Fibroblast of pulmonary artery (primary cell): ENCODE data around the gene NXF1.

Experiments
- DNase-seq: peaks from one replicate; pipeline ENCODE4 v3.0.0-alpha.2; 2010; ENCODE audit warnings: low read depth
- H3K4me3 ChIP-seq: replicated peaks from 2 replicates; pipeline ENCODE4 v1.5.1; 2011; ENCODE audit warnings: low read depth, mild to moderate bottlenecking, control low read depth, low read length, moderate library complexity
- TF ChIP-seq, protein P1 (sequence below): IDR thresholded peaks from 2 replicates; pipeline ENCODE4 v1.5.1; 2011; ENCODE audit warnings: mild to moderate bottlenecking, control low read depth, low read length, inconsistent platforms; ENCODE audit errors: missing control alignments

The NXF1 gene

DNA sequence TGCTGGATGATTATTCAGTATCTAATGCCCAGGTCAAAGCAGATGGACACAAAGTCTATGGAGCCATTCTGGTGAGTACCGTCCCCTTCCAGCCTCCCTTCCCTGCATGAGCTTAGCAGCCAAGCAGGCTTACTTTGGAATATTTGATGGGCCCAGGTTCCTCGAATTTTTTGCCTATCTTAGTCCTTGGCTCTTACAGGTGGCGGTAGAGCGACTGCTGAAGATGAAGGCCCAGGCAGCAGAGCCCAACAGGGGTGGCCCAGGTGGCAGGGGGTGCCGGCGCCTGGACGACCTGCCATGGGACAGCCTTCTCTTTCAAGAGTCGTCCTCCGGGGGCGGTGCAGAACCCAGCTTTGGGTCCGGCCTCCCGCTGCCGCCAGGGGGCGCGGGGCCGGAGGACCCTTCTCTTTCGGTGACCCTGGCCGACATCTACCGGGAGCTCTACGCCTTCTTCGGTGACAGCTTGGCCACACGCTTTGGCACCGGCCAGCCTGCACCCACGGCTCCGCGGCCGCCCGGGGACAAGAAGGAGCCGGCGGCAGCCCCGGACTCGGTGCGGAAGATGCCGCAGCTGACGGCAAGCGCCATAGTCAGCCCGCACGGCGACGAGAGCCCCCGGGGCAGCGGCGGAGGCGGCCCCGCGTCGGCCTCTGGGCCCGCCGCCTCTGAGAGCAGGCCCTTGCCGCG, 18.8 kb downstream of the NXF1 start:
- peak; percentile 78 for DNase-seq
- H3K4me3 ChIP-seq, result peak overlapping the region; percentile 89
- TF ChIP-seq, protein P1, sequence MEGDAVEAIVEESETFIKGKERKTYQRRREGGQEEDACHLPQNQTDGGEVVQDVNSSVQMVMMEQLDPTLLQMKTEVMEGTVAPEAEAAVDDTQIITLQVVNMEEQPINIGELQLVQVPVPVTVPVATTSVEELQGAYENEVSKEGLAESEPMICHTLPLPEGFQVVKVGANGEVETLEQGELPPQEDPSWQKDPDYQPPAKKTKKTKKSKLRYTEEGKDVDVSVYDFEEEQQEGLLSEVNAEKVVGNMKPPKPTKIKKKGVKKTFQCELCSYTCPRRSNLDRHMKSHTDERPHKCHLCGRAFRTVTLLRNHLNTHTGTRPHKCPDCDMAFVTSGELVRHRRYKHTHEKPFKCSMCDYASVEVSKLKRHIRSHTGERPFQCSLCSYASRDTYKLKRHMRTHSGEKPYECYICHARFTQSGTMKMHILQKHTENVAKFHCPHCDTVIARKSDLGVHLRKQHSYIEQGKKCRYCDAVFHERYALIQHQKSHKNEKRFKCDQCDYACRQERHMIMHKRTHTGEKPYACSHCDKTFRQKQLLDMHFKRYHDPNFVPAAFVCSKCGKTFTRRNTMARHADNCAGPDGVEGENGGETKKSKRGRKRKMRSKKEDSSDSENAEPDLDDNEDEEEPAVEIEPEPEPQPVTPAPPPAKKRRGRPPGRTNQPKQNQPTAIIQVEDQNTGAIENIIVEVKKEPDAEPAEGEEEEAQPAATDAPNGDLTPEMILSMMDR, result peak; percentile 92

GRCh38 chr11:62782753-62783152, 22.5 kb downstream of the NXF1 start:
- TF ChIP-seq, protein P1, result no peak
- no peak for DNase-seq
- H3K4me3 ChIP-seq, result no peak overlapping the region

- DNase-seq, result no peak
- no peak overlapping the region for H3K4me3 ChIP-seq
- TF ChIP-seq, protein P1, result no peak
Observed at GRCh38 chr11:62778441-62778840, 26.8 kb downstream of the NXF1 start.

DNA sequence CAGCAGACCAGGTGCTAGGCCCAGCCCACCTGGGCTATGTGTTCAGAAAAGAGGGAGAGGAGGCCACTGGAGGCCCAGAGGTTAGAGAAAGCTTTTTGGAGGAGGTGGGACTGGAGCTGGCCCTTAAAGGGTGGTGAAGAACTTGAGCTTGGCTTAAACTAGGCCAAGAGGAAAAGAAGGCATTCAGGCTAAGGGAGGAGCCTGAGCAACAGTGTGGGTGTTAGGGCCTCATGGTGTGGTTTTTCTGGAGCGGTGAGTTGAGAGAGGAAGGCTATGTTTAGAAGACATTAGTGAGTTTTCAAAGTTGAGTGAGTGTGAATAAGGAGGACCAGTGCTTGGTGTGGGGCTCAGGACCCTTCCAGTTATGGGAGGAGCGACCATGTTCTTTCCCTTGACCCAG, 27.9 kb downstream of the NXF1 start:
- no peak for DNase-seq
- TF ChIP-seq, protein P1, result no peak
- H3K4me3 ChIP-seq, result no peak overlapping the region

- no peak overlapping the region for H3K4me3 ChIP-seq
- TF ChIP-seq, protein P1, result no peak
- DNase-seq, result no peak
Observed at GRCh38 chr11:62775646-62776045, 29.6 kb downstream of the NXF1 start.

DNA sequence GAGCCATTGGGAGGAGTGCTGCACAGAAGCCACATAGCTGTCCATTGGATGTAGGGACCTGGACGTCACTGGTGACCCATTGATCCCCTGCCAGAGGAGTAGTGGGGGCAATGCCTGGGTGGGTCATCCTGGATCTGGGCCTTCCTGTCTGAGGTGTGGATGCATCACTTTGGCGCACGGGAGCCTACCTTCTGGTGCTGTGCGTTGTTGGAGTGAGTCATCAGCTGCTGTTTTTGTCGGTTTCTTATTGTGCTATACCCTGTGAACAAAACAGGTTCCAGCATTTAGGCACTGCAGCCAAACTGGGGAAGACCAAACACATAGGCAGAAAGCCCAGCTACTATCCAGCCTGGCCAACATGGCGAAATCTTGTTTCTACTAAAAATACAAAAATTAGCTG, 30.8 kb downstream of the NXF1 start:
- no peak for DNase-seq
- TF ChIP-seq, protein P1, result no peak
- H3K4me3 ChIP-seq, result no peak overlapping the region

- peak within 1 kb of the TSS; percentile 73 for H3K4me3 ChIP-seq
- TF ChIP-seq, protein P1, result no peak
- peak; percentile 97 for DNase-seq
Observed at GRCh38 chr11:62771144-62772021, 33.9 kb downstream of the NXF1 start, which contains the start of gene TAF6L. Gene TAF6L, plus strand, starts transcription at chr11:62771396. Its CDS starts 4,388 bp downstream, at chr11:62775784.
